Motor neuron (in vitro differentiated cells): Measurements from ENCODE around the gene TNFRSF1A. TPM values are rescaled to one million over a fixed set of nuclear protein-coding genes. Genes with fewer than 3 reads are reported as not detected.

Experiments
- ATAC-seq, 8 experiments: fragments of 200-7000 bp; cut with Tn5 transposase; replicated peaks in 6 of 8; 2 replicates each; pipeline ENCODE4 v1.8.0; 2021; ENCODE audit warnings: mild to moderate bottlenecking in 8 of 8, moderate library complexity in 8 of 8
- H3K27ac ChIP-seq, 2 donors: fragments of 250-450 bp; sonication (Bioruptor Pico); 2 replicates each; pipeline ENCODE4 v1.9.0; 2021; ENCODE audit warnings: antibody characterized with exemption in 2 of 2, mild to moderate bottlenecking in 2 of 2, moderate library complexity in 1 of 2
- H3K4me1 ChIP-seq, 2 donors: fragments of 250-450 bp; sonication (Bioruptor Pico); replicated peaks in 1 of 2; 2 replicates each; pipeline ENCODE4 v1.6.1; 2021; ENCODE audit warnings: antibody characterized with exemption in 2 of 2, mild to moderate bottlenecking in 2 of 2, moderate library complexity in 1 of 2
- H3K4me3 ChIP-seq, 5 donors: fragments of 250-450 bp; sonication (Bioruptor Pico); 2 replicates each; pipeline ENCODE4 v1.9.0; 2021; ENCODE audit warnings: antibody characterized with exemption in 5 of 5, mild to moderate bottlenecking in 5 of 5, moderate library complexity in 4 of 5
- WGBS, 10 experiments: fragments of 450-650 bp; shearing (Covaris generic); methylation state at CpG; one replicate each; pipeline ENCODE4 v1.0.0; 2022; 5-methylcytosine and 5-hydroxymethylcytosine counted together
- in situ Hi-C, 9 experiments: fragments of 400-800 bp; cut with MboI; loops; one replicate each; pipeline ENCODE4 v1.15.0; 2021; ENCODE audit warnings: low sequenced_read_pairs in 9 of 9, low pct_unique_long_range_greater_than_20kb in 2 of 9; ENCODE audit not compliant: unreplicated experiment in 9 of 9
- total RNA-seq, 8 experiments: library from RNA; unstranded; fragments of 300-600 nt; gene quantifications; 2 replicates each; pipeline versions ENCODE4 v1.2.3 to v1.2.4, GENCODE V29; 2022

The TNFRSF1A gene
- total RNA-seq, 8 experiments from 2014 or later = 5.5 to 118 (median 35.7) TPM

- no peak for ATAC-seq
- in situ Hi-C loops = no loop called here
These were observed 24.0 kb downstream of the TNFRSF1A start for GRCh38 chr12:6317693-6318439.

DNA sequence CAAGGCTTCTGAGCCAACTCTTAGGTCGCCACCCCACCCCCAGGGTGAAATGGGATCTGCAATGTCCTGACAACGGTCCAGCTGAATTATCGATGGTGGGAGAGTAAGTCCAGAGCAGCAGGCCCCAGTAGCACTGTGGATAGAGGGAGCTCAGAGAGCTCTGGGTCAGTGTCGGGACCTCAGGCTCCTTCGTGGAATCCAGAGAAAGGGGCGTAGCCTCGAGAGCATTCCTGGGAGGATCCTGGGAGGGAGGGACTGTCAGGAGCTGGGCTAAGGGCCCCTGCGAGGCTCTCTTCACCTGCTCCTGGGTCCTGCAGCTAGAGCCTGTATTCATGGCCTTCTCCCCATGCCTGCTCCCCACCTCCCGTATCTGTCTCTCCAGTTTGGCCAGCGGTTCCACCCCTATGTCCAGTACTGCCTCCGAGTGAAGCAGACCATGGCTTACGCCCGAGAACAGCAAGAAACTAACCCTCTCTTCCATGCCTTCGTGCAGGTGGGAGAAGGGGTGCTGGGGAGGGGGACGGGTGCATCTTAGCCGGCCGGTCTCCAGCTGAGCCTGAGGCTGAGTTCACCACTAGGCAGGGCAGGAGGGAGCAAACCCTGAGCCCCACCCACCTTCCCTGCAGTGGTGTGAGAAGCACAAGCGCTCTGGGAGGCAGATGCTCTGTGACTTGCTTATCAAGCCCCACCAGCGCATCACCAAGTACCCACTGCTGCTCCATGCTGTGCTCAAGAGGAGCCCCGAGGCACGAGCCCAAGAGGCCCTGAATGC, 24.8 kb downstream of the TNFRSF1A start:
- WGBS, 10 experiments = 42 to 78% (median 65%) methylated on average over 2 to 6 of the region's 21 CpGs; no CpG with 5 or more reads in 6 of the 10 experiments
- peak in 5 of 8 experiments; percentile 4 to 39 (median 7) for ATAC-seq
- peaks cover 9 to 24% of the 10 kb centered on the region in 2 donors for H3K4me1 ChIP-seq
- no peak overlapping the region for H3K27ac ChIP-seq
- H3K4me3 ChIP-seq = no peak overlapping the region
- in situ Hi-C loops = no loop called here

More at GRCh38 chr12:6317693-6318439, 24.0 kb downstream of the TNFRSF1A start:
- Histone ChIP-seq H3K4me1 (peaks cover 8 to 20% of the 10 kb centered on the region in 2 donors), H3K4me3 (no peak overlapping the region), H3K27ac (no peak overlapping the region)
- 60 to 100% (median 90%) methylated on average over 1 to 5 of the region's 21 CpGs; no CpG with 5 or more reads in 5 of the 10 experiments for WGBS, 10 experiments

GRCh38 chr12:6315704-6316597, 25.9 kb downstream of the TNFRSF1A start:
- H3K27ac ChIP-seq = no peak overlapping the region
- H3K4me3 ChIP-seq = no peak overlapping the region
- ATAC-seq = no peak
- in situ Hi-C loops = no loop called here
- H3K4me1 ChIP-seq = peaks cover 9 to 27% of the 10 kb centered on the region in 2 donors
- WGBS, 10 experiments = 67 to 85% (median 80%) methylated on average over 1 to 10 of the region's 17 CpGs; no CpG with 5 or more reads in 5 of the 10 experiments

DNA sequence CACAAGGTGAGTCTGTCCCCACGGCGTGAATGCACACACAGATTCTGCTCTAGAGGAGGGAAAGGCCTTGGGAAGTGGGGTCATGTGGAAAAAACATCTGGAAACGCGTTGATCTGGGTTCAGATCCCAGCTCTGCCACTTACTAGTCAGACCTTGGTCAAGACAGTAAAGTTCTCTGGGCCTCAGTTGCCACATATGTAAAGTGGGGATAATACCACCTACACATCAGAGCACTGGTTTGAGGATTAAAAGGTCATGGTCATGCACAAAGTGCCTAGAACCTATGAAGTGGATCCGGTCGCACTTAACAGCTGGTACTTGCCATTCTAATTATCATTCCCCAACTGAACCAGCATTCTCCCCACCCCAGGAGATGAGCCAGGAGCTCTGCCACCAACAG, 26.7 kb downstream of the TNFRSF1A start:
- H3K27ac ChIP-seq = no peak overlapping the region
- in situ Hi-C loops = no loop called here
- WGBS, 10 experiments = 77 to 100% (median 95%) methylated on average over 1 to 4 of the region's 6 CpGs; no CpG with 5 or more reads in 6 of the 10 experiments
- ATAC-seq = no peak
- no peak overlapping the region for H3K4me3 ChIP-seq
- H3K4me1 ChIP-seq = peaks cover 9 to 31% of the 10 kb centered on the region in 2 donors

DNA sequence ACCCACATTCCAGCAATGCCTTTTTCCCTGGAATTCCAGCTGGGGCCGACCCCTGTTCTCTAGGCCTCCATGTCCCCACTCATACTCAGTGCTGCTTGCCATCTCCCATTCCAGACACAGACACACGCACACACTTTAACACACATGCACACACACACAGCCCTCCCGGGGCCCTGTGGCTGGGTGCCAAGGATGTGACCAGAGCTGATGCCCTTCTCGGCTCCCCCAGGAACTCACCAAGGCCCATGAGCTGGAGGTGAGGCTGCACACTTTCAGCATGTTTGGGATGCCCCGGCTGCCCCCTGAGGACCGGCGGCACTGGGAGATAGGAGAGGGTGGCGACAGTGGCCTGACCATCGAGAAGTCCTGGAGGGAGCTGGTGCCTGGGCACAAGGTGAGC, 27.1 kb downstream of the TNFRSF1A start:
- ATAC-seq = no peak
- no peak overlapping the region for H3K4me3 ChIP-seq
- H3K27ac ChIP-seq = no peak overlapping the region
- 80 to 100% (median 82%) methylated on average over 1 to 4 of the region's 9 CpGs; no CpG with 5 or more reads in 6 of the 10 experiments for WGBS, 10 experiments
- in situ Hi-C loops = no loop called here
- H3K4me1 ChIP-seq = peaks cover 9 to 34% of the 10 kb centered on the region in 2 donors

DNA sequence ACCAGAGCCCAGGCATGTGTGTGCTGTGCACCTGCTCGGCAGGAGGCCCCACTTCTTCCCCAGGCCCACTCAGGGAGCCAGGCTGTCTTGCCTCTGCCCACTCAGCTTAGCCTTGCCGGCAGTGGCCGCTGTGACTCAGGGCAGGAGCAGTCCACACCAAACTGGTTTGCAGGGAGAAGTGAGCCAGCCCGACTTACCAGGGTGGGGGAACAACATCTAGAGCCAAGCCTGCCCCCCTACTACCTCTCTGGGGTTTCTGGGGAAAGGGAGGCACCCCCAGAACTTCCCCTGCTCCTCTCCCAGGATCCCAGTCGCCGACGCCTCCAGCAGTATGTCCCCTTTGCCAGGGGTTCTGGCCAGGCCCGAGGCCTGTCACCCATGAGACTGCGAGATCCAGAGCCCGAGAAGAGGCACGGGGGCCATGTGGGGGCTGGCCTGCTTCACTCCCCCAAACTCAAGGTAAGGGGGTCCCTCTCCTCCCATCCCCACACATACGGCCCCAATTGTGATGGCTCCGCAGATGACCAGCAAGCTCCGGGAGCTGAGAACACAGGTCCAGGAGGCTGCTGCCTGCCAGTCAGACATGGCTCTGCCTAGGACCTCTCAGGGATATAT, 28.4 kb downstream of the TNFRSF1A start:
- Histone ChIP-seq H3K4me1 (peaks cover 9 to 34% of the 10 kb centered on the region in 2 donors), H3K27ac (no peak overlapping the region), H3K4me3 (no peak overlapping the region)
- WGBS, 10 experiments = 55 to 88% (median 83%) methylated on average over 1 to 5 of the region's 14 CpGs; no CpG with 5 or more reads in 7 of the 10 experiments
- ATAC-seq = peak in 4 of 8 experiments; percentile 1 to 24 (median 12)
- in situ Hi-C loops = no loop called here

DNA sequence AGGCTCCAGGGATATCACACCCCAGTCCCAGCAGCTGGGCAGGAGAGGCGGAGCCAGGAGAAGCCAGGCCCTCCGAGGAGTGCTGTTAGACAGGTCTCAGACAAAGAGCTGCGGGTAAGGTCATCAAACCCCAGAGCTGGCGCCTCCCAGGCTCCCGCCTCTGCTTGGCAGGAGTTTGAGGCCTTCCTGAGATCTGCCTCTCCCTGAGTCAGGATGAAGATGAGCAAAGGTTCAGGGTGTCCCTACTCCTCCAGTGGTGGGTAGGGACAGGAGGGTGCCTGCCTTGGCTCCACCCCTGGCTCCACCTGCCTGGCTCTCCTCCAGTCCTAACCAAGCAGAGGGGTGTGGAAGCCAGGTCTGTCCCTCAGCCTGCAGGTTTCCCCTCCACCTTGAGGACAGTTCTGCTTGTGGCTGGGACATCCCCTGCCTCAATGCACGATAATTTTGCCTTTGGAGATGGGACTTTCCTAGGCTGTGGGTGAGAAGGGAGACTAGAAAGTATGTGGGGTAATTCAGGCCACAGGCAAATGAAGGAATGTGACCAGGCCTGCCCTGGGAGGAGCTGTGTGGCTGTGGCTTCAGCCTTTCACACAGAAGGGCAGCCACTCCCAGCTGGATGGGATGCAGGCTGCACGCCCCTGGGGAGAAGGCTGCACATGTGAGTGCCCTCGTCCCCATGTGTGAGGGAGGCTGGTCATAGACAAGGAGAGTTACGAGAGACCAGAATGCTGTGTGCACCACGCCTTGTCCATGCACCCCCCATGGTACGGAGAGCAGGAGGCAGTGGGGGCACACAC, 29.1 kb downstream of the TNFRSF1A start:
- peak; percentile 45 to 79 (median 72) for ATAC-seq
- Histone ChIP-seq H3K4me3 (no peak overlapping the region), H3K27ac (no peak overlapping the region), H3K4me1 (peaks cover 9 to 34% of the 10 kb centered on the region in 2 donors)
- in situ Hi-C loops = no loop called here
- WGBS, 10 experiments = 0 to 78% (median 51%) methylated on average over 1 to 8 of the region's 11 CpGs; no CpG with 5 or more reads in 4 of the 10 experiments

DNA sequence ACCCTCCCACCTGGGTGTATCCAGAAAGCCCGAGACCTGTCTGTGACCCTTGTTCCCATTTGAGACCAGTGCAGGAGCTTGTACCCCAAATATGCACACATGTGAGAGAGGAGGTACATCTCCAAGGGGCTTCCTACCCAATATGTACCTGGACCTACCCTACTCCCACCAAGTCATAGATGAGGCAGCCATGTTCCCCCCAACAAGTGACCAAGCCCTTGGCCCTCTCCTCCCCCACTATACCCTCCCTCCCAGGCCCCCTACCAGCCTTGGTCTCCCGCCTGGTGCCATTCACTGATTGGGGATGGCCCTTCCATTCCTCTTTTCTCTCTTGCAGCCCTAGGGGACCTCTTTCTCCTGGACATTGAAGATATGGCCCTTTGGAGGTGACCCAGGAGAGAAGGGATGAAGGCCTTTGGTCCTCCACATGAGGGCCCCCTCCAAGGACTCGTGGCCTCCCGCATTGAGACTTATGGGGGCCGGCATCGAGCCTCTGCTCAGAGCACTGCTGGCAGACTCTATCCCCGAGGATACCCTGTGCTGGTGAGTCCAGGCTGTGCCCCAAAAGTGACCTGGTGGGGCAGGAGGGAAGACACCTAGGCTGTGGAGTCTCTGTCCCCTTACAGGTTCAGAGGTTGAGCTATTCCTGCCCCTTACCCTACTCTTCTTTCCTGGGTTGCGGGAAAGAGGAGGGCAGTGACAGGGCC, 29.9 kb downstream of the TNFRSF1A start:
- ATAC-seq = peak in 1 of 8 experiments; percentile 1
- Histone ChIP-seq H3K27ac (no peak overlapping the region), H3K4me1 (peaks cover 9 to 26% of the 10 kb centered on the region in 2 donors), H3K4me3 (no peak overlapping the region)
- 83 to 100% (median 88%) methylated on average over 1 to 7 of the region's 8 CpGs; no CpG with 5 or more reads in 6 of the 10 experiments for WGBS, 10 experiments
- in situ Hi-C loops = no loop called here

GRCh38 chr12:6310771-6311610, 30.9 kb downstream of the TNFRSF1A start:
- Histone ChIP-seq H3K4me1 (peaks cover 9 to 24% of the 10 kb centered on the region in 2 donors), H3K4me3 (peak overlapping the region in 4 of 5 donors; percentile 9 to 26 (median 22)), H3K27ac (no peak overlapping the region)
- ATAC-seq = peak in 3 of 8 experiments; percentile 2 to 7 (median 7)
- in situ Hi-C loops = no loop called here
- 40 to 100% (median 100%) methylated on average over 1 to 4 of the region's 43 CpGs; no CpG with 5 or more reads in 4 of the 10 experiments for WGBS, 10 experiments

GRCh38 chr12:6307529-6307928, 34.3 kb downstream of the TNFRSF1A start:
- 40 to 100% (median 73%) methylated on average over 1 to 3 of the region's 5 CpGs; no CpG with 5 or more reads in 4 of the 10 experiments for WGBS, 10 experiments
- Histone ChIP-seq H3K4me3 (no peak overlapping the region), H3K27ac (no peak overlapping the region), H3K4me1 (peaks cover under 1 to 14% of the 10 kb centered on the region in 2 donors)
- in situ Hi-C loops = no loop called here
- ATAC-seq = peak in 1 of 8 experiments; percentile 23
